Activated CD4-positive, alpha-beta T cell treated with anti-CD3 and anti-CD28 coated beads, Interleukin-2, amount 10 ng/mL, durations not matched to agents 7 days and 5 days (primary cell): ENCODE data around the gene THOP1. TPM values are rescaled to one million over a fixed set of nuclear protein-coding genes. Genes with fewer than 3 reads are reported as not detected.

Experiments
- CTCF ChIA-PET: fragments of 350-600 bp; sonication (Branson Sonifier 250); formaldehyde crosslinking; loops from one replicate; lab custom pipeline; 2021; ENCODE audit warnings: antibody characterized with exemption; lab: Charles Lee
- POLR2A ChIA-PET: fragments of 350-600 bp; sonication (Branson Sonifier 250); formaldehyde crosslinking; loops from one replicate; lab custom pipeline; 2021; ENCODE audit warnings: antibody characterized with exemption; lab: Charles Lee
- DNase-seq: peaks from one replicate; pipeline ENCODE4 v3.0.0-alpha.2; 2020
- H3K27ac Mint-ChIP-seq: one replicate; pipeline ENCODE4 v1.8.0; 2021; ENCODE audit warnings: mild to moderate bottlenecking, moderate library complexity, mixed read lengths
- H3K27me3 Mint-ChIP-seq: one replicate; pipeline ENCODE4 v1.8.0; 2021; ENCODE audit warnings: mixed read lengths
- H3K36me3 Mint-ChIP-seq: one replicate; pipeline ENCODE4 v1.8.0; 2021; ENCODE audit warnings: low read depth, mixed read lengths
- H3K4me1 Mint-ChIP-seq: one replicate; pipeline ENCODE4 v1.8.0; 2021; ENCODE audit warnings: mixed read lengths
- H3K4me3 Mint-ChIP-seq: one replicate; pipeline ENCODE4 v1.8.0; 2021; ENCODE audit warnings: mild to moderate bottlenecking, moderate library complexity, mixed read lengths
- H3K9me3 Mint-ChIP-seq: one replicate; pipeline ENCODE4 v1.8.0; 2021; ENCODE audit warnings: mixed read lengths
- total RNA-seq, 2 experiments: library from RNA; stranded (reverse); gene quantifications; one replicate each; pipeline ENCODE4 v1.2.3, GENCODE V29; 2021

THOP1 gene
- 10 to 100 TPM; 84.2 to 97.1 TPM for total RNA-seq

GRCh38 chr19:2785244-2785997 is at the start of gene THOP1:
Gene THOP1 (plus strand): TSS chr19:2785503. CDS start chr19:2785663, 160 bp downstream.
- Mint-ChIP-seq H3K4me3 (peak within 1 kb of the TSS; percentile 93), H3K9me3 (no peaks in the 10 kb centered on the region), H3K36me3 (peaks cover 6% of the 10 kb centered on the region), H3K27ac (peak within 1 kb of the TSS; percentile 84), H3K4me1 (peaks cover 57% of the 10 kb centered on the region), H3K27me3 (no peaks in the 10 kb centered on the region)
- CTCF ChIA-PET = interaction anchor here (0.6 kb wide), 1 partner anchor 165 kb away, joined by 3 read pairs; no protein-coding TSS in a partner anchor
- DNase-seq = peak; percentile 99
- POLR2A ChIA-PET = interaction anchor here (0.7 kb wide), 1 partner anchor 187 kb away, joined by 3 read pairs; no protein-coding TSS in a partner anchor

DNA sequence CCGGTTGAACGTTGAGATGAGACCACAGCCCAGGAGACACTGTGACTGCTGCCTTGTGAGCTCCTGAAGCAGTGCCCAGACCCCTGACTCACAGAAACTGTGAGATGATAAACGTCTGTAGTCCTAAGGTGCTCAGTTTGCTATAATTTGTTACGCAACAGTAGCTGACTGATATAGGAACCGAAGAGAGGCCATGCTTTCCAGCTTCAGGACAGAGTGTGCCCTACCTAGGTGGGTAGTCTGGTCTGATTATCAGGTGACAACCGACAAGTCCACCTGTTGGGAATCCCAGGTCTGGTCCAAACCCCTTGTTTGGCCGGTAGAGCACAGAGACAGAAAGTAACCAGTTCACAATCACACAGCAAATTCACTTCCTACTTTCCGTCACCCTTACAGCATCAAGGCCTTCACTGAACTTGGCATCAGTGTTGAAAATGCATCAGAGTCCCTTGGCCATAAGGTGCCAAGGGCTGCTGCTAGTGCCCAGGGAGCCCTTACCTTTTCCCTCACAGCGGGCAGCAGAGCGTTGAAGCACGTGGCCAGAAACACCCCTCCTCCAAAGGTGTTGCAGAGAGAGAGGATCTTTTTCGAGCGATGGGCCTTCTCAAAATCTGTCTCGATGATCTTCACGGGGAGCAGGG is 48.6 kb upstream of the THOP1 start:
- no peaks in the 10 kb centered on the region for H3K9me3 Mint-ChIP-seq
- peaks cover 25% of the 10 kb centered on the region for H3K36me3 Mint-ChIP-seq
- H3K4me1 Mint-ChIP-seq = peaks cover 16% of the 10 kb centered on the region
- POLR2A ChIA-PET = no interaction called here
- DNase-seq = no peak
- no peak overlapping the region for H3K4me3 Mint-ChIP-seq
- no peaks in the 10 kb centered on the region for H3K27me3 Mint-ChIP-seq
- H3K27ac Mint-ChIP-seq = no peak overlapping the region
- CTCF ChIA-PET = interaction anchor here (0.6 kb wide), 1 partner anchor 75 kb away, joined by 3 read pairs; no protein-coding TSS in a partner anchor

- peaks cover 5% of the 10 kb centered on the region for H3K27me3 Mint-ChIP-seq
- peaks cover 23% of the 10 kb centered on the region for H3K36me3 Mint-ChIP-seq
- H3K4me1 Mint-ChIP-seq = peaks cover 16% of the 10 kb centered on the region
- POLR2A ChIA-PET = no interaction called here
- H3K9me3 Mint-ChIP-seq = no peaks in the 10 kb centered on the region
- H3K4me3 Mint-ChIP-seq = peak within 1 kb of the TSS; percentile 89
- H3K27ac Mint-ChIP-seq = peak within 1 kb of the TSS; percentile 86
- peak; percentile 100 for DNase-seq
- CTCF ChIA-PET = interaction anchor here (0.6 to 1.9 kb wide), 3 partner anchors 9 to 91 kb away, joined by 3 to 6 read pairs (median 4); no protein-coding TSS in a partner anchor
Observed at GRCh38 chr19:2739602-2740313, 45.5 kb upstream of the THOP1 start, which contains the start of gene SLC39A3. Gene SLC39A3 (minus strand): TSS chr19:2740017. CDS start chr19:2737257, 2,760 bp downstream.

DNA sequence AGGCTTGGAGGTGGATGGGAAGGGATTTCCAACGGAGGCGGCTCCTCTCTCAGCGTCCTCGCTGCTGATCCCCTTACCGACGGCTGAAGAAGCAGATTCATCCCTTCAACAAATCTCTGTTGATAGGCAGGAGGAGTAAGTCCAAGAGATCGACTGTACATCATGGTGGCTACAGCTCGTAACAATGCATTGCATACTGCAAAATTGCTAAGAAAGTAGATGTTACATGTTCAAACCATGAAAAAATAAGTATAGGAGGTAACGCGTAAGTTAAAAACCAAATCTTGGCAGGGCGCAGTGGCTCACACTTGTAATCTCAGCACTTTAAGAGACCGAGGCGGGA is 45.0 kb upstream of the THOP1 start:
- ChIA-PET POLR2A (no interaction called here), CTCF (no interaction called here)
- H3K4me3 Mint-ChIP-seq = peak overlapping the region; percentile 89

GRCh38 chr19:2743099-2743498 is 42.2 kb upstream of the THOP1 start:
- DNase-seq = no peak
- Mint-ChIP-seq H3K27me3 (peaks cover 5% of the 10 kb centered on the region), H3K9me3 (no peaks in the 10 kb centered on the region), H3K4me1 (peaks cover 16% of the 10 kb centered on the region), H3K36me3 (peaks cover 2% of the 10 kb centered on the region), H3K27ac (no peak overlapping the region), H3K4me3 (no peak overlapping the region)
- POLR2A ChIA-PET = no interaction called here
- CTCF ChIA-PET = interaction anchor here (0.6 kb wide), 1 partner anchor 943 kb away, joined by 3 read pairs; no protein-coding TSS in a partner anchor

More for the DNA sequence above, 45.0 kb upstream of the THOP1 start:
- Mint-ChIP-seq H3K27ac (no peak overlapping the region), H3K4me1 (peaks cover 16% of the 10 kb centered on the region), H3K36me3 (peaks cover 21% of the 10 kb centered on the region), H3K9me3 (no peaks in the 10 kb centered on the region), H3K27me3 (peaks cover 5% of the 10 kb centered on the region)
- DNase-seq = no peak

- DNase-seq = no peak
- Mint-ChIP-seq H3K4me3 (no peak overlapping the region), H3K4me1 (peaks cover 9% of the 10 kb centered on the region), H3K27ac (no peak overlapping the region), H3K9me3 (no peaks in the 10 kb centered on the region), H3K27me3 (peaks cover 5% of the 10 kb centered on the region), H3K36me3 (no peaks in the 10 kb centered on the region)
- POLR2A ChIA-PET = no interaction called here
- CTCF ChIA-PET = no interaction called here
Observed at GRCh38 chr19:2744113-2744512, 41.2 kb upstream of the THOP1 start.

DNA sequence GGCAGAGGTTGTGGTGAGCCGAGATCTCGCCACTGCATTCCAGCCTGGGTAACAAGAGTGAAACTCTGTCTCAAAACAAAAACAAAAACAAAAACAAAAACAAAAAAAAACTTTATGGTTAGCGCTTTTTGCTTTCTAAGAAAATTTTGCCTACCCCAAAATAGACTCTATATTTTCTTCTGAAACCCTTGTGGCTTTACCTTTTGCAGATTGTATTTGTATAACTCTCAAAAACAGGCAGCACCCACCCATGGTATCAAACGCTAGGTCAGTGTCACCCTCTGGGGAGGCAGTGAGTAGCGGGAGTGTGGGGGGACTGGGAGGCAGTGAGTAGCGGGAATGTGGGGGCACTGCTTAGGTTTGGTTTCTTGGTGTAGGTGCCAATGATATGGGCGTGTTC is 38.0 kb upstream of the THOP1 start:
- CTCF ChIA-PET = interaction anchor here (1.1 kb wide), 1 partner anchor 99 kb away, joined by 4 read pairs; no protein-coding TSS in a partner anchor
- POLR2A ChIA-PET = no interaction called here
- H3K9me3 Mint-ChIP-seq = no peaks in the 10 kb centered on the region

GRCh38 chr19:2750808-2751437 is 34.4 kb upstream of the THOP1 start:
- Mint-ChIP-seq H3K27ac (no peak overlapping the region), H3K9me3 (no peaks in the 10 kb centered on the region), H3K27me3 (no peaks in the 10 kb centered on the region), H3K4me3 (no peak overlapping the region), H3K36me3 (peaks cover 5% of the 10 kb centered on the region), H3K4me1 (no peaks in the 10 kb centered on the region)
- ChIA-PET POLR2A (no interaction called here), CTCF (interaction anchor here (0.6 to 2.2 kb wide), 4 partner anchors 28 to 189 kb away, joined by 3 to 19 read pairs (median 3); no protein-coding TSS in a partner anchor)
- no peak for DNase-seq

More for the DNA sequence above, 38.0 kb upstream of the THOP1 start:
- no peak overlapping the region for H3K27ac Mint-ChIP-seq
- no peaks in the 10 kb centered on the region for H3K4me1 Mint-ChIP-seq
- no peak overlapping the region for H3K4me3 Mint-ChIP-seq
- DNase-seq = no peak
- H3K36me3 Mint-ChIP-seq = no peaks in the 10 kb centered on the region
- H3K27me3 Mint-ChIP-seq = peaks cover 5% of the 10 kb centered on the region

DNA sequence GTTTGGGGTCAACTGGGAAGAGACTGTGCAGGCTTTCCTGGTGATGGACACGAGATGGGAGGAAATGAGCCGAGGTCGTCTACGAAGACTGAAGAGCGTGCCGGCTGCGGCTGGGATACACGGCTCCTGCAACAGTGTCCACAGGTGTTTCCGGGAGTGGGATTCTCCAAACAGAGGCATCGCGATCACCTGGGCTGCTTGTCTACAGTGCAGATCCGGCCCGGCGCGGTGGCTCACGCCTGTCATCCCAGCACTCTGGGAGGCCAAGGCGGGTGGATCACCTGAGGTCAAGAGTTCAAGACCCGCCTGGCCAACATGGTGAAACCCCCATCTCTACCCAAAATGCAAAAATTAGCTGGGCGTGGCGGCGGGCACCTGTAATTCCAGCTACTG is 33.9 kb upstream of the THOP1 start:
- H3K4me1 Mint-ChIP-seq = no peaks in the 10 kb centered on the region
- H3K4me3 Mint-ChIP-seq = no peak overlapping the region
- peaks cover 5% of the 10 kb centered on the region for H3K36me3 Mint-ChIP-seq
- POLR2A ChIA-PET = no interaction called here
- no peak for DNase-seq
- CTCF ChIA-PET = interaction anchor here (0.6 kb wide), 2 partner anchors 62 to 114 kb away, joined by 3 read pairs; no protein-coding TSS in a partner anchor
- no peak overlapping the region for H3K27ac Mint-ChIP-seq
- H3K9me3 Mint-ChIP-seq = no peaks in the 10 kb centered on the region
- no peaks in the 10 kb centered on the region for H3K27me3 Mint-ChIP-seq

GRCh38 chr19:2754659-2755447 is 30.4 kb upstream of the THOP1 start:
- no peak overlapping the region for H3K27ac Mint-ChIP-seq
- CTCF ChIA-PET = no interaction called here
- no peak overlapping the region for H3K4me3 Mint-ChIP-seq
- H3K27me3 Mint-ChIP-seq = no peaks in the 10 kb centered on the region
- H3K4me1 Mint-ChIP-seq = no peaks in the 10 kb centered on the region
- POLR2A ChIA-PET = no interaction called here
- no peak for DNase-seq
- H3K36me3 Mint-ChIP-seq = peaks cover 15% of the 10 kb centered on the region
- H3K9me3 Mint-ChIP-seq = no peaks in the 10 kb centered on the region

GRCh38 chr19:2755448-2755705 is 29.9 kb upstream of the THOP1 start:
- Mint-ChIP-seq H3K36me3 (peaks cover 17% of the 10 kb centered on the region), H3K27ac (no peak overlapping the region), H3K4me3 (no peak overlapping the region), H3K9me3 (no peaks in the 10 kb centered on the region), H3K27me3 (no peaks in the 10 kb centered on the region), H3K4me1 (no peaks in the 10 kb centered on the region)
- no peak for DNase-seq
- ChIA-PET POLR2A (no interaction called here), CTCF (no interaction called here)

DNA sequence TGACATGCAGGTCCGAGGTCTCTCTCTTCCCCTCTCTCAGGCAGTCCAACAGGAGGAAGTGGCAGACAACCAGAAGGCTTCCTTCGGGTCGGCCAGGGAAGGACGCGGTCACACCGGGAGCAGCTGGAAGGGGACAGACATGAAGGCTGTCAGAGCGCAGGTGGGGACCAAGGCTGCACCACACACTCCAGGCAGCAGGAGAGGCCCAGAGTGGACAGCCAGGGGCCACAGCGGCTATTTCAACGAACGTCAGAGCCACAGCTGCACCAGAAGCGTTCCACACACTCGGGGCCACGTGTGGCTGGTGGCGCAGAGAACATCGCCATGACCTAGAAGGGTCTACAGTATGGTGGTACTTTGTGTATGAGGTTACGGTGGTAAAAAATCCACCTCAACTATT is 29.5 kb upstream of the THOP1 start:
- no peaks in the 10 kb centered on the region for H3K4me1 Mint-ChIP-seq
- H3K36me3 Mint-ChIP-seq = peaks cover 17% of the 10 kb centered on the region
- POLR2A ChIA-PET = no interaction called here
- DNase-seq = no peak
- no peak overlapping the region for H3K4me3 Mint-ChIP-seq
- H3K27me3 Mint-ChIP-seq = no peaks in the 10 kb centered on the region
- H3K9me3 Mint-ChIP-seq = no peaks in the 10 kb centered on the region
- CTCF ChIA-PET = no interaction called here
- H3K27ac Mint-ChIP-seq = no peak overlapping the region
